Pancreas (tissue), 10 donors: ENCODE results near the gene CKAP4. TPM values are rescaled to one million over a fixed set of nuclear protein-coding genes. Genes with fewer than 3 reads are reported as not detected.

Source experiments
- ATAC-seq, 4 donors: fragments of 200-7000 bp; cut with Tn5 transposase; one replicate each; pipeline versions ENCODE4 v1.8.0 to v1.9.1; 2020; ENCODE audit warnings: mild to moderate bottlenecking in 4 of 4, moderate library complexity in 4 of 4
- DNase-seq, 6 donors: peaks; one replicate each; pipeline ENCODE4 v3.0.0-alpha.2; 2020
- FAIRE-seq: peaks from 2 replicates; lab custom pipeline; 2012; peaks lifted over from hg19 to GRCh38; lab: Jason Lieb, UNC
- H3K27ac ChIP-seq, 4 donors: fragments of 200-600 bp; sonication (generic); 1 replicate in 3 of 4; 2 replicates in 1 of 4; pipeline versions ENCODE4 v1.5.0 to v1.8.0; 2020
- H3K27me3 ChIP-seq, 4 donors: fragments of 200-600 bp; one replicate each; pipeline ENCODE4 v1.8.0; 2021
- H3K36me3 ChIP-seq, 3 donors: fragments of 200-600 bp; sonication (generic) in 1 of 3; one replicate each; pipeline versions ENCODE4 v1.5.0 to v1.8.0; 2020 to 2021
- H3K4me1 ChIP-seq, 3 donors: fragments of 200-600 bp; one replicate each; pipeline ENCODE4 v1.8.0; 2021
- H3K4me3 ChIP-seq, 4 donors: fragments of 200-600 bp; sonication (generic) in 2 of 4; one replicate each; pipeline versions ENCODE4 v1.5.0 to v1.8.0; 2020 to 2021
- H3K9me3 ChIP-seq, 4 donors: fragments of 200-600 bp; one replicate each; pipeline ENCODE4 v1.8.0; 2021
- CTCF ChIP-seq, 4 donors: fragments of 200-600 bp; sonication (generic) in 3 of 4; IDR thresholded peaks; one replicate each; pipeline versions ENCODE4 v1.5.0 to v1.8.0; 2021; ENCODE audit warnings: antibody characterized with exemption in 4 of 4
- WGBS, 2 donors: extraction: QIAGEN DNeasy Blood & Tissue Kit; methylation state at CpG; one replicate each; pipeline ENCODE4 v1.1.7; 2013; 5-methylcytosine and 5-hydroxymethylcytosine counted together
- intact Hi-C, 3 donors: fragments of 100-400 bp; cut with DNase I; formaldehyde crosslinking; loops; one replicate each; pipeline versions ENCODE4 v1.11.1 to v1.14.2; 2022
- polyA plus RNA-seq, 2 donors: library from polyadenylated mRNA; stranded (reverse); fragments of 200-250 nt; gene quantifications; one replicate each; pipeline ENCODE4 v1.2.3, GENCODE V29; 2013
- total RNA-seq, 6 donors: library from RNA; stranded (reverse); fragmentation: NEBNext Ultra II Directional in 4 of 6; extraction: Animal tissue kit (Norgen Biotek cat#: 25700) in 4 of 6; gene quantifications; one replicate each; pipeline versions ENCODE4 v1.2.1 to v1.2.4, GENCODE V29; 2021 to 2023
- donor health status: healthy with polysubstance abuse.
- donor health status: DM: no; HTN: no; CAD: no; lungs with moderate emphysema.
- donor health status: DM: no; HTN: no; CAD: no.
- donor health status: control.
- donor health status: control.
- donor health status: Bipolar disorder and iron deficiency.
- donor health status: DM: yes; HTN: yes; CAD: no.
- donor health status: DM: no; HTN: no; CAD: no.
- donor health status: DM: no; HTN: no; CAD: no.
- donor health status: DM: yes; HTN: yes; CAD: no.

CKAP4 gene
- total and polyA plus RNA-seq, 8 donors, result 5.6 to 45.3 (median 24.6) TPM

- WGBS, 2 donors, result 71 to 85% methylated on average over 7 of the region's 7 CpGs
- H3K27me3 ChIP-seq, result no peaks in the 10 kb centered on the region
- FAIRE-seq (no peak), DNase-seq (no peak), ATAC-seq (no peak)
- H3K4me3 ChIP-seq, result no peak overlapping the region
- H3K36me3 ChIP-seq, result no peaks in the 10 kb centered on the region
- intact Hi-C loops, result loop anchor here in 2 of 3 donors (5.0 to 10.0 kb wide), 2 partner anchors 796 to 798 kb away; no protein-coding TSS in a partner anchor
- no peak for TF ChIP-seq CTCF (IDR thresholded peaks at IDR 0.05)
- H3K27ac ChIP-seq, result no peak overlapping the region
- H3K4me1 ChIP-seq, result no peaks in the 10 kb centered on the region
- H3K9me3 ChIP-seq, result no peaks in the 10 kb centered on the region
Observed at GRCh38 chr12:106220536-106220935, 27.3 kb downstream of the CKAP4 start.

GRCh38 chr12:106219043-106219442, 28.8 kb downstream of the CKAP4 start:
- no peaks in the 10 kb centered on the region for H3K9me3 ChIP-seq
- ATAC-seq (no peak), DNase-seq (no peak), FAIRE-seq (no peak)
- H3K4me3 ChIP-seq, result no peak overlapping the region
- no peak for TF ChIP-seq CTCF (IDR thresholded peaks at IDR 0.05)
- H3K4me1 ChIP-seq, result no peaks in the 10 kb centered on the region
- H3K27me3 ChIP-seq, result no peaks in the 10 kb centered on the region
- no peaks in the 10 kb centered on the region for H3K36me3 ChIP-seq
- intact Hi-C loops, result loop anchor here in 1 of 3 donors (10.0 kb wide), 1 partner anchor 64 kb away; no protein-coding TSS in a partner anchor
- no peak overlapping the region for H3K27ac ChIP-seq
- 90 to 96% methylated on average over 1 of the region's 1 CpG for WGBS, 2 donors

GRCh38 chr12:106217706-106218105, 30.1 kb downstream of the CKAP4 start:
- Histone ChIP-seq H3K4me3 (no peak overlapping the region), H3K27ac (no peak overlapping the region), H3K27me3 (no peaks in the 10 kb centered on the region), H3K9me3 (no peaks in the 10 kb centered on the region), H3K4me1 (no peaks in the 10 kb centered on the region), H3K36me3 (no peaks in the 10 kb centered on the region)
- ATAC-seq (no peak), DNase-seq (no peak), FAIRE-seq (no peak)
- intact Hi-C loops, result loop anchor here in 1 of 3 donors (10.0 kb wide), 1 partner anchor 63 kb away; no protein-coding TSS in a partner anchor
- no peak for TF ChIP-seq CTCF (IDR thresholded peaks at IDR 0.05)
- WGBS, 2 donors, result 89 to 90% methylated on average over 2 of the region's 2 CpGs

- H3K27ac ChIP-seq, result no peak overlapping the region
- ATAC-seq (no peak), FAIRE-seq (no peak)
Observed at GRCh38 chr12:106214571-106214970, 33.2 kb downstream of the CKAP4 start.

More at GRCh38 chr12:106214571-106214970, 33.2 kb downstream of the CKAP4 start:
- H3K36me3 ChIP-seq, result no peaks in the 10 kb centered on the region
- H3K4me1 ChIP-seq, result no peaks in the 10 kb centered on the region
- H3K9me3 ChIP-seq, result no peaks in the 10 kb centered on the region
- intact Hi-C loops, result loop anchor here in 1 of 3 donors (10.0 kb wide), 1 partner anchor 60 kb away; no protein-coding TSS in a partner anchor
- TF ChIP-seq CTCF (IDR thresholded peaks at IDR 0.05), result no peak
- 81 to 89% methylated on average over 4 of the region's 4 CpGs for WGBS, 2 donors
- no peak for DNase-seq
- H3K4me3 ChIP-seq, result no peak overlapping the region
- H3K27me3 ChIP-seq, result no peaks in the 10 kb centered on the region
